Activated CD8-positive, alpha-beta T cell treated with anti-CD3 and anti-CD28 coated beads, Interleukin-2, amount 10 ng/mL, durations not matched to agents 7 days and 5 days (primary cell): ENCODE results near the gene GSE1. TPM values are rescaled to one million over a fixed set of nuclear protein-coding genes. Genes with fewer than 3 reads are reported as not detected.

Experiments
- ATAC-seq: fragments of 150-1000 bp; cut with Tn5 transposase; one replicate; pipeline ENCODE4 v1.10.0; 2021; ENCODE audit warnings: moderate library complexity
- CTCF ChIA-PET: fragments of 350-600 bp; sonication (Branson Sonifier 250); formaldehyde crosslinking; loops from one replicate; lab custom pipeline; 2021; ENCODE audit warnings: antibody characterized with exemption; lab: Charles Lee
- POLR2A ChIA-PET: fragments of 350-600 bp; sonication (Branson Sonifier 250); formaldehyde crosslinking; loops from one replicate; lab custom pipeline; 2021; ENCODE audit warnings: antibody characterized with exemption; lab: Charles Lee
- DNase-seq: peaks from one replicate; pipeline ENCODE4 v3.0.0-alpha.2; 2020
- H3K27ac Mint-ChIP-seq: one replicate; pipeline ENCODE4 v1.8.0; 2021; ENCODE audit warnings: mild to moderate bottlenecking, mixed read lengths
- H3K27me3 Mint-ChIP-seq: one replicate; pipeline ENCODE4 v1.8.0; 2021; ENCODE audit warnings: low read depth, mixed read lengths
- H3K36me3 Mint-ChIP-seq: one replicate; pipeline ENCODE4 v1.8.0; 2021; ENCODE audit warnings: low read depth, mixed read lengths
- H3K4me1 Mint-ChIP-seq: one replicate; pipeline ENCODE4 v1.8.0; 2021; ENCODE audit warnings: low read depth, mixed read lengths
- H3K4me3 Mint-ChIP-seq: one replicate; pipeline ENCODE4 v1.8.0; 2021; ENCODE audit warnings: mild to moderate bottlenecking, mixed read lengths
- H3K9me3 Mint-ChIP-seq: one replicate; pipeline ENCODE4 v1.8.0; 2022; ENCODE audit warnings: mixed read lengths; ENCODE audit not compliant: insufficient read depth
- total RNA-seq, 2 experiments: library from RNA; stranded (reverse); gene quantifications; one replicate each; pipeline ENCODE4 v1.2.3, GENCODE V29; 2021

The GSE1 gene
- total RNA-seq, 2 experiments from 2014 or later: 48.9 to 51.4 TPM

DNA sequence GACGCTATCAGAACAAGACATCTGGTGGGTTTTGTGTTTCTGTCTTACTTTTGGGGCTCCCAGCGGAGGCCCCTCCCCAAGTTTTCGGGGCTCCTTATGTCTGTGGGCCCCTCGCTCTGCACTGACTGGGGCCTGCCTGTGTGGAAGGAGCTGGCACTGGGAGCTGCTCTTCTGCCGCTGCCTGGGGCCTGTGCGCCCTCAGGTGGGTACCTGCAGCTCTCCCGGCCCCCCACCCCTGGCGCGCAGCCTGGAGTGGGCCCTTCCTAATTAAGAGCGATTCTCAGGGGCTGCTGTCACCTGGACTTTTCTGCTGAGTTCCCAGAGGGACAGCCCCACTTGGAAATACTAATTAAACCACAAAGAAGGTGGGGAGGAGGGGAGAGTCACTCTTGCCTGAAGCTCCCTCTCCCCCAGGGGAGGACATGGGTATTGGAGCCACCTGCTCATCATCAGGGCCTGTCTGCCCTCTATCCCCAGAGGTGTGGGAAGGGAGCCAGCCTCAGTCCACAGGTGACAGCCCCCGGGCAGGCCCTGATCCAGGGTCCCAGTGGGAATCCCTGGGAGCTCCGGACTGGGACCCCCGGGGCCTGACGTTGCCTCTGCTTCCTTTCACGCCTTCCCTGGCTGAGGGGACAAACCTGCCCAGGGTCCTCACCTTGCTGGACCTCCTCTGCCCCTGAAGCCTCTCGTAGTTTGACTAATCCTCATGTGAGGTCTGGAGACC lies 36.5 kb downstream of the GSE1 start:
- H3K9me3 Mint-ChIP-seq: no peaks in the 10 kb centered on the region
- no peaks in the 10 kb centered on the region for H3K27me3 Mint-ChIP-seq
- no peak overlapping the region for H3K27ac Mint-ChIP-seq
- ATAC-seq (no peak), DNase-seq (no peak)
- ChIA-PET CTCF (interaction anchor here (2.1 kb wide), 1 partner anchor 9 kb away, joined by 5 read pairs; no protein-coding TSS in a partner anchor), POLR2A (interaction anchor here (0.6 to 0.9 kb wide), 2 partner anchors 11 to 14 kb away, joined by 3 read pairs; no protein-coding TSS in a partner anchor)
- no peak overlapping the region for H3K4me3 Mint-ChIP-seq
- peaks cover 23% of the 10 kb centered on the region for H3K36me3 Mint-ChIP-seq
- H3K4me1 Mint-ChIP-seq: peaks cover 13% of the 10 kb centered on the region

DNA sequence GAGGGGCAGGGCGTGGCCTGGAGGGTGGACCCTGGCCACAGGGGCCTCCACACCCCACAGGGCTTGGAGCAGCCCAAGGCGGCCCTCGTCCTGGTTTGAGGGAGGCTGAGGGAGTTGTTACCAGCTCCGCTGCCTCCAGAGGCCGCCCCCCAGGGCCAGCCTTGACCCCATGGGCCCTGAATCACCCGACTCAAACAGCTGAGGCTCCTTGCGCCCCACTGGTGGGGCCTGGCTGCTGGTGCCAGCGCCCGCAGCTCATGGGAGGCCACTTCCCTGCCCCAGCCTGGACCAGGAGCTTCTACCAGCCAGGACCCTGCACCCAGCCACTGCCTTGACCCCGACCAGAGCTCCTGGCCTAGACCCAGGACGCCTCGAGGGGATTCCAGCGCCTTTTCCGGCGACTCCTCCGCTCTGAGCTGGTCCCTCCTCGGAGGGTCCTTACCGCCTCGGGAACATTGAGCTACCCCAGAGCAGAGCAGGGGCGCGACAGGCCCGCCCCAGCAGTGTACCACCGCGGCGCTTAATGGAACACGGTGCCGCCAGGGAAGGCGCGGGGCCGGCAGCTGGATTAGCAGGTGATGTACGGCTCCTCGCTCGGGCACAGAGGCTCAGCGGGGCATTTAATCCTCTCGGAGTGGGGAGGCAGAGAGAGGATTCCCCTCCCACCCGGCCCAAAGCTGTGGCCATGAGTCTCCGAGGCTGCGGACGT lies 37.2 kb downstream of the GSE1 start:
- Mint-ChIP-seq H3K27me3 (no peaks in the 10 kb centered on the region), H3K27ac (no peak overlapping the region), H3K36me3 (peaks cover 27% of the 10 kb centered on the region), H3K9me3 (no peaks in the 10 kb centered on the region), H3K4me1 (peaks cover 5% of the 10 kb centered on the region), H3K4me3 (no peak overlapping the region)
- DNase-seq (no peak), ATAC-seq (no peak)
- CTCF ChIA-PET: interaction anchor here (2.1 kb wide), 1 partner anchor 9 kb away, joined by 5 read pairs; no protein-coding TSS in a partner anchor
- POLR2A ChIA-PET: no interaction called here

DNA sequence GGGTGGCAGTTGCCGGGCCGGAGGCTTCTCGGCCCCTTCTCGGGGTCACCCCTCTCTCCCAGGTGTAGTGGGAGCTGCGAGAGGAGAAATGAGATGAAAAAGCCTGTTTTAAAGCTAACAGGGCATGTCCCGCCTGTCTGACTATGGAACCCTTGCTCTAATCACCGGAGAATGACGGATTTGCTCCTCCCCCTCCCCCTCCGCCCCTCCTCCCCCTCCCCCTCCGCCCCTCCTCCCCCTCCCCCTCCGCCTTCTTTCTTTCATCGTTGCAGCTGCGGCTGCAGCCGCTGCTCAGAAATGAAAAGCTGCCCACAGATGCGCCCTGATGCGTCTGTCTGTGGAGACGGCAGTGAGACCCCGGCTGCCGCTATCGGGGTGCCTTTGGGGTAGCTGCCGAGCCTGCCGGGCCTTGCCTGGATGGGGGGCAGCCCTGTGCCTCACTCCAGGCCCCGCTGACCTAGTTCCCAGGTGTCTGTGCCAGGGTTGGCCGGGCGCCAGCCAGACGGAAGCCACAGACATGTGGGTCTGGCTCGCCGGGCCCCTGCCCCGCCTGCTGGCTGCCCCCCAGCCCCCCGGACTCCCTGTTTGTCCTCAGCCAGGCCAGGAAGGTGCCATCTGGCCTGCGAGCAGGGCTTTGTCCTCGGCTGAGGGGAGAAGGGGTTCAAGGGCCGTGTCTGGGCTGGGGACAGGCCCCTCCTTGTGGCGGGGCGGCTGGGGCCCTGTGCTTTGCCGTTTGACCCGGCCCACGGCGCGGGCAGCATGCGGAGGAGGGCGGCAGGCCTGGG lies 37.9 kb downstream of the GSE1 start:
- no peak overlapping the region for H3K27ac Mint-ChIP-seq
- ATAC-seq (no peak), DNase-seq (no peak)
- H3K27me3 Mint-ChIP-seq: no peaks in the 10 kb centered on the region
- H3K4me1 Mint-ChIP-seq: no peaks in the 10 kb centered on the region
- no peaks in the 10 kb centered on the region for H3K9me3 Mint-ChIP-seq
- H3K36me3 Mint-ChIP-seq: peaks cover 31% of the 10 kb centered on the region
- H3K4me3 Mint-ChIP-seq: no peak overlapping the region
- CTCF ChIA-PET: no interaction called here
- POLR2A ChIA-PET: no interaction called here

GRCh38 chr16:85651629-85652430 lies 38.7 kb downstream of the GSE1 start:
- H3K36me3 Mint-ChIP-seq: peaks cover 34% of the 10 kb centered on the region
- H3K4me3 Mint-ChIP-seq: no peak overlapping the region
- ATAC-seq (no peak), DNase-seq (no peak)
- ChIA-PET CTCF (no interaction called here), POLR2A (no interaction called here)
- no peaks in the 10 kb centered on the region for H3K9me3 Mint-ChIP-seq
- no peak overlapping the region for H3K27ac Mint-ChIP-seq
- H3K4me1 Mint-ChIP-seq: no peaks in the 10 kb centered on the region
- H3K27me3 Mint-ChIP-seq: no peaks in the 10 kb centered on the region

DNA sequence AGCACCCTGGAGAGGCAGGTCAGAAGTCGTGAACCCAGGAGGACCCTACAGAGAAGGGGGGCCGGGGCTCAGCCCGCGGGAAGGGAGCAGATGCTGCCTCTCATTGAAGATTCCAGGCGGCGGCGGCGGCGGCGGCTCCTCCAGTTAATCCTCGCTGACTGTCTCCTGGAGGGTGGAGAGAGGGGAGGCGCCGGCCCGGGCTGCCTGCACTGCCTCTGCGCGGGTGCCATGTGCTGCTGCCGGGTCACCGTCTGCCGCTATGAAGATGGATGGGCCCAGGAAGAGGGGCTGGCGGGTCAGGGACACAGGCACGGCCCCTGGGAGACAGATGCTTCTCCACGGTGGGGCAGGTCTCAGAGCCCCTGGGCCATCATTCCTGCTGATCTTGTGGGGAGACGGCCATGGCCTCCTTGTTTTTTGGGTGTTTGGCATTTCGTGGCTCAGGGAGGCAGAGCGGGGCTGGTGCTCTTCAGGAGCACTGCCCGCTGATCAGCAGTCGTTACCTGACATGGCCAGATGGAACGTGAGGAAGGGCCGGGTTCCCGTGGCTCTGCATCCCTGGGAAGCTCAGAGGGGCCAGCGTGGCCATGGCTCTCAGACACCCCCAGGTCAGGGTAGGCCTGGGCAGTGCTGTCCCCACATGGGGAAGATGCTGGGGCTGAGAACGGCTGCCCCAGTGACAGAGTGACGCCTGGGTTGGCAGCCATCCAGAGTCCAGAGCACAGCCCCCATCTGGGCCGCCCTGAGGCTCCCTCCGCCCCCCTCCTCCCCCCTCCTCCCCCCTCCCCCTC lies 39.5 kb downstream of the GSE1 start:
- ATAC-seq (peak; percentile 73), DNase-seq (peak; percentile 36)
- Mint-ChIP-seq H3K9me3 (no peaks in the 10 kb centered on the region), H3K36me3 (peaks cover 41% of the 10 kb centered on the region), H3K4me1 (no peaks in the 10 kb centered on the region), H3K4me3 (no peak overlapping the region), H3K27me3 (no peaks in the 10 kb centered on the region), H3K27ac (peak overlapping the region; percentile 55)
- ChIA-PET CTCF (interaction anchor here (0.6 kb wide), 1 partner anchor 38 kb away, joined by 3 read pairs; no protein-coding TSS in a partner anchor), POLR2A (no interaction called here)

DNA sequence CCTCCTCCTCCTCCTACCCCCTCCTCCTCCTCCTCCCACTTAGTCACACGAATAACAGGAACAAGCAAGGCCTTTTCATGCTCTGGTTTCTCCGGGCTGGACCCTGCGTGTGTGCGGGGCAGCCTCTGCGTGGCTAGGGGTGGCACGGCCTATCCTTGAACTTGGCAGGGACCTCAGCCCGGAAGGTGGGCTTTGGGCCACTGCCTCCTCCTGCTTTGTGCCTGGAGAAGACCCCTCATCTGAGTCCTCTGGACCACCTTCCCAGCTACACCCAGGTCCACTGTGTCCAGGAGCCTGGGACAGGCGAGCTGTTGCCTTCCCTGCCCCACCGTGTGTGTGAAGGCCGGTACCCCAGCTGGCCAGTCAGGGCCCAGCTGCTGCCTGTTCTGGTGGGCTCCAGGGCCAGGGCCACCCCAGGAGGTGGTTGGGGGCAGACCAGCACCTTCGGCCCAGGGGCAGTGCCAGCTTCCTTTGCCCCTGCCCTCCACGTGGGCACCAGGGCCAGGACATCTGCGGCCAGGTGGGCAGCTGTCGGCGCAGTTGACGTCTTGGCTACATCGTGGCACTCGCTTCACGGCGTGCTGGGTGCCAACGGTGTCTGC lies 40.3 kb downstream of the GSE1 start:
- Mint-ChIP-seq H3K36me3 (peaks cover 43% of the 10 kb centered on the region), H3K4me1 (no peaks in the 10 kb centered on the region), H3K27me3 (no peaks in the 10 kb centered on the region), H3K27ac (no peak overlapping the region), H3K9me3 (no peaks in the 10 kb centered on the region), H3K4me3 (no peak overlapping the region)
- ATAC-seq (no peak), DNase-seq (no peak)
- ChIA-PET POLR2A (no interaction called here), CTCF (interaction anchor here (0.6 kb wide), 1 partner anchor 37 kb away, joined by 3 read pairs; no protein-coding TSS in a partner anchor)

- peaks cover 43% of the 10 kb centered on the region for H3K36me3 Mint-ChIP-seq
- no peaks in the 10 kb centered on the region for H3K4me1 Mint-ChIP-seq
- ChIA-PET CTCF (no interaction called here), POLR2A (no interaction called here)
- no peak overlapping the region for H3K4me3 Mint-ChIP-seq
- DNase-seq (no peak), ATAC-seq (no peak)
- H3K27me3 Mint-ChIP-seq: no peaks in the 10 kb centered on the region
- no peaks in the 10 kb centered on the region for H3K9me3 Mint-ChIP-seq
- no peak overlapping the region for H3K27ac Mint-ChIP-seq
Observed at GRCh38 chr16:85654251-85655095, 41.4 kb downstream of the GSE1 start.

DNA sequence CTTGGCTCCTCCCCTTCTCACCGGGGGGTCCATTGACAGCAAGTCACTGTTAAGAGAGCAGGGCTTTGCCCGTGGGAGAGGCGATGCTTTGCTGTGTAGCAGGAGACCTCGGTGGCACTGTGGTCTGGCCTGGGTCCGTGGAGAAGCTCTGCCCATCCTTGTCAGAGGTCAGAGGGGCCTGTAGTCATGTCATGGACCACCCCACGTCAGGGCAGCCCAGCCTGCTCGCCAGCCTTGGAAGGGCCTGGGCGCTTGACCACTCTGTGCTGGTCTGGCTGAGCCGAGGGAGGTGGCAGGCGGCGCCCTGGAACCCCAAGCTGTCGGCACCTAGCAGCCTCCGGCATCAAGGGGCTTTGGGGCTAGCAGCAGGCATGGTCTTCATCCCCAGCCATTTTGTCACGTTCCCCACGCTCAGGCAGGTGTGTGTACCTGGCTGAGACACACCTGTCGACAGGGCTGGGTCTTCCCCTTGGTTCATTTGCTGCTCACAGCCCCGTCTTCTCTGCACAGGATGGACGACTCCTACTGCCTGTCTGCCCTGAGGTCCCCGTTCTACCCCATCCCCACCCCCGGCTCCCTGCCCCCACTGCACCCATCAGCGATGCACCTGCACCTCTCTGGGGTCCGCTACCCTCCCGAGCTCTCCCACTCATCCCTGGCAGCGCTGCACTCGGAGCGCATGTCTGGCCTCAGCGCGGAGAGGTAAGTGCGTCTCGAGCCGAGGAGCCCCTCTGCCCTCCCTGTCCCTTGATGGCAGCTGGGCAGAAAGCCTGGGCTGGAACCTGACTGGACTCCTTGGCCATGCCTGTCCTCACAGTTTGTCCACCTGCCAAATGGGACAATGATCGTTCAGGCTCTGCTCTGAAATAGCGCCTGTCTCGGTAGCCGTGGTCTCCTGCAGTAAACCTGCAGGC lies 42.4 kb downstream of the GSE1 start:
- no peaks in the 10 kb centered on the region for H3K9me3 Mint-ChIP-seq
- ChIA-PET CTCF (no interaction called here), POLR2A (no interaction called here)
- H3K4me3 Mint-ChIP-seq: no peak overlapping the region
- H3K27me3 Mint-ChIP-seq: no peaks in the 10 kb centered on the region
- H3K36me3 Mint-ChIP-seq: peaks cover 51% of the 10 kb centered on the region
- DNase-seq (no peak), ATAC-seq (no peak)
- H3K4me1 Mint-ChIP-seq: no peaks in the 10 kb centered on the region
- no peak overlapping the region for H3K27ac Mint-ChIP-seq
